IPS-NIHi7 (cell line): ENCODE data around the gene SULT1E1.
"Not testable (repeated sequence)": the region's sequence is repeated elsewhere in the genome, so short reads cannot be mapped to it uniquely, and the experiment has no call there.

Source experiments
- DNase-seq: peaks from one replicate; pipeline ENCODE4 v3.0.0; 2012; ENCODE audit warnings: mixed read lengths; ENCODE audit errors: extremely low spot score

Gene SULT1E1

GRCh38 chr4:69843932-69844331, 16.0 kb downstream of the SULT1E1 start:
- DNase-seq, result no peak

DNA sequence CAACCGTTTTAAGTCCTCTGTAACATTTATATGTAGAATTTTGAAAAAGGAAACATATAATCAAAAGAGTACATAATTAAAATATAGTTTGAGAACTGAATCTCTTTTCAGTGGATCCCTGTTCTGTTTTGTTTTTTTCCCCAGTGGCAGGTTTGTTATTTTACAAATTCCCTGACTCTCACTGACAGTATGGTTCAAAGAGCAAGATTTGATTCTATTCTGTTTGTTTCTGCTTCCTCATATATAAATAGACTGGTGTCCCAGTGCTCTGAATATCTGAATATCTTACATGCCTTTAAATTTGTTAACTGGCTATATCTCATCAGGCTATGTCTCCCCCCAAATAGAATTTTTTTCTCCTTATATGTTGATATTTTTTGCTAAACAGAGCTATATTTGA, 16.6 kb downstream of the SULT1E1 start:
- no peak for DNase-seq

DNA sequence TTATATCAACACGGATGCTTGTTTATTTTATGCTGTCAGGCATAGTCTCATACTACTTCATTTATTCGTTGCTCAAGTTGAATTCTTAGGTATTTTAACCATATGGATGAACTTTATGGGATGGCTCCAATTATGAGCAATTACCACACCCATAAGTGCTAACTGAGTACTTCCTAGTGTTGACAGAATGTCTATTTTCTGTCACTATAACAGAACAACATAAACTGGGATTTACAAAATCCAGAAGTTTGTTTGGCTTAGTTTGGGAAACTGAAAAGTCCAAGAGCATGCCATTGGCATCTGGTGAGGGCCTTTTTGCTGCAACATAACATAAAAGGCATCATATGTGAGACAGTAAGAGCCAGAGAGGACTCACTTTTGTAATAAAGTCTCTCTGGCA, 21.0 kb downstream of the SULT1E1 start:
- no peak for DNase-seq

DNA sequence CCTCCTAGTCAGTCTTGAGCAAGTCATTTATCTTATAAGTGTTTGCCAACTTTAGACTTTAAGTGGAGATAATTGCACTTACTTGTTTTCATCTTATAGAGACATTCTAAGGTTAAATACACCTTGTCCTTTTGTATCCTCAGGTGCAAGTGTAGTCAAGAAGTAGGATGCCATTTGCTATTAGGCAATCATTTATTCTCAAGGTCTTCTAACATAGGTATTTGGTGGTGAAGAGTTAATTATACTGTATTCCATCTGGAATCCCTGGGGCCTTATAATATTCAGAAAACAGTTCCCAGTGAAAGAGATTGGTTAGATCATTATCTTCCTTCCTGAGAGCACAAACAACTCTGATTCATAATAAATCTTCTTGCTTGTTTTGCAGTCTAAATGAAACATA, 23.7 kb downstream of the SULT1E1 start:
- no peak for DNase-seq

- no peak for DNase-seq
These were observed 24.2 kb downstream of the SULT1E1 start for GRCh38 chr4:69835766-69836165.

DNA sequence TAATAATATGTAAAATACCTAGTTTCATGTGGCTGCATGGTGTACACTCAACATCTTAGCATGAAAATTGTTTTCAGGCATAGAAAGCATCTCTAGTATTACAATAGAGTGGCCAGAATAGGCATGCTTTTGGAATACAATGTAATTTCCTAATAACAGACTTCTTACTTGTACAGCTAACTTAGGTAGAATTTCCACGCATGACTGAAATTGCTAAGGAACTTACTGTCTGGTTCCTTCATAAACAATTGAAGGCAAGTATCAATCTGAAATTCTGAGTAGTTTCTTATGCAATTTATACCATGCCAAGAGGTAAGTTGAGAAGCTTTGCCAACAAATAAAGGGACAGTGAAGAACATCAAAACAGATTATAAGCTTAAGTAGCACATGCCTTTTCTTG, 26.7 kb downstream of the SULT1E1 start:
- no peak for DNase-seq

DNA sequence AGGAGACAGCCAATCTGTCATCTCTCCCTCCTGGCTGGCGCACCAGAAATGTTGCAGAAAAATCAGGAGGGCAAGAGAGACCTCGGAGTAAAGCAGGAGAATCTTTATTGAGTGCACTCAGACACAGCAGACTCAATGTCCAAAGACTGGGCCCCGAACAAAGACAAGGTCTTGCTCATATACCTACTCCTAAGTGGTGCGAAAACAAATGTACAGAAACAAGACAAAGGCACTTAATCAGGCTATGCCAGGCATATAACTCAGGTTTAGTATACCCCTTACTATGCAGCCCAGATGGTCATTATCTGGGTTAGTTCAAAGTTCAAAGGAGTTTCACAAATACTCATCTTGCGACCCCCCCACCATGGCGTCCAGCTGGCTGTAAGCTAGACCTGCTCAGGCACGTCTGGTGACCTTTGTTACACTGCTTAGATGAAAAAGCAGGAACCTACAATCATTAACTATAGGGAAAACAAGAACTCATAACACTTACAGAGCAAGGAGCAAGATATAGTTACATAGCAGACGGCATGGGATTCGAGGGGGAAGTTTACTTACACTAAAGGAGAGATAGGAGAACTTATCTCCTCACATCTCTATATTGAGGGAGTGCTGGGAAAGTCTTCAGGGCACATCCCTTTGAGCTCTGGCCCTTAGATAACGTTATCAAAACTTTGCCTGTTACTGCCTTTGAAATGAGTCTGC, 27.5 kb downstream of the SULT1E1 start:
- DNase-seq, result peak; percentile 9

- peak; percentile 13 for DNase-seq
These were observed 28.2 kb downstream of the SULT1E1 start for GRCh38 chr4:69831646-69832325.

DNA sequence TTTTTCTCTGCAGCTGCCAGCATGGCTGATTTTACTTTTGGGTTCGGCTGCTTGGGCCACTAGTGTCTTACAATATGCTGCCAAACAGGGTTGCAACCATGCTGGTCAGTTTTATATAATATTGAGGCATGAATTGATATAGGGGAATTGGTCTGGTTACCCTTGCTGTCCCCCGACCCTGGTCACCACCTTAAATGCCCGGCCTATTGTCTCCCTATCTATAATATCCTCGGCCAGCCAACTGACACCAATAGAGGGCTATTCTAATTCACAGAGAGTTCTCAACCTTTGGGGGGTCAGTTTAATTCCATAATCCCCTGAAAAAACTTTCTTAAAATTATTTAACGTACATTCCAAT, 28.7 kb downstream of the SULT1E1 start:
- no peak for DNase-seq

GRCh38 chr4:69830560-69831269, 29.2 kb downstream of the SULT1E1 start:
- DNase-seq, result peak; percentile 23

GRCh38 chr4:69830192-69830559, 29.8 kb downstream of the SULT1E1 start:
- no peak for DNase-seq

DNA sequence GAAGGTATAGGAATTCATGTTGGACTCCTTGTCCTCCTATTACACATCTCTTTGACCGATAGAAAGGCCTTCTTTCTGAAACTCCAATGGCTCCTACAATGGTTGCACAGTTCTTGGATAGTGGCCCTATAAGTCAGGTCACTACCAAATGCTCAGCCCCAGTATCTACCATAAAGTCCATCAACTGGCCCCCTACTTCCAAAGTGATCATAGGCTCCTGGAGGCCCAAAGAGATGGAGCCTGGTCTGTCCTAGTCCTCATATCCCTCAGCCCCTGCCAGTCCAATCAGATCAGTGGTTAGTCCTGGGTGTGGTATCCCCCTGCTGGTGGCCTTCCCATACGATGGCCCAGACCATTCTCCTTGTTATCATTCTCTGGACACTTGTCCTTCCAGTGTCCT, 30.3 kb downstream of the SULT1E1 start:
- no peak for DNase-seq

GRCh38 chr4:69828828-69829227, 31.1 kb downstream of the SULT1E1 start:
- no peak for DNase-seq

DNA sequence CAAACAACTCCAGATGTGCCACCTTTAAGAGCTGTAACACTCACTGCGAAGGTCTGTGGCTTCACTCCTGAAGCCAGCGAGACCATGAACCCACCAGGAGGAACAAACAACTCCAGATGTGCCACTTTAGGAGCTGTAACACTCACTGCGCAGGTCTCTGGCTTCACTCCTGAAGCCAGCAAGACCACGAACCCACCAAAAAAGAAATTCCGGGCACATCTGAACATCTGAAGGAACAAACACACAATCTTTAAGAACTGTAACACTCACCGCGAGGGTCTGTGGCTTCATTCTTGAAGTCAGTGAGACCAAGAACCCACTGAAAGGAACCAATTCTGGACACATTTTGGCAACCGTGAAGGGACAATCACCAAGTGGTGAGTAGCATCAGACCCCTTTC, 34.9 kb downstream of the SULT1E1 start:
- not testable (repeated sequence) for DNase-seq

DNA sequence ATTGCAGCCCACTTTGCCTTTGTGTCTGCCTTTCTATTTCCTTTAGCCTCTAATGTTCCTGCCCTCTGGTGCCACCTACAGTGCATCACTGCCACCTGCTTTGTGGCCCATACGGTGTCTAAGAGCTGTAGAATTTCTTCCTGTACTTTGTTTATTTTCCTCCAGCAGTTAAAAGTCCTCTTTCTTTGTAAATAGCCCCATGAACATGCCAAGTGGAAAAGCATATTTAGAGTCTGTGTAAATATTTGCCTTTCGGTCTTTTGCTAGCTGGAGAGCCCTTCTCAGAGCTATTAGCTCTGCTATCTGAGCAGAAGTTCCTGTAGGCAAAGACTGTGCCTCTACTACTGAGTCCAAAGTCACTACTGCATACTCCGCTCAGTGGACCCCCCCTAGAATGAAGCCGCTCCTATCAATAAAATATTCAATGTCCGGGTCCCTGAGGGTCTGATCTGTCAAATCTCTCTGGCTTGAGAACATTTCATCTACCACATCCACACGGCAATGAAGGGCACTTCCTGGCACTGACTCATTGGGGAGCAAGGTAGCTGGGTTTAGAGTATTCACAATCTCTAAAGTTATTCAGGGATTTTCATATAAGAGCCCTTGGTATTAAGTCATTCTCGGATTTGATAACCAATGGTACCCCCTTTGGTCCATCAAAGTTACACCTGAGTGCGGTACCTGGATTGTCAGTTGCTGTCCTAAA, 36.3 kb downstream of the SULT1E1 start:
- peak; percentile 43 for DNase-seq

DNA sequence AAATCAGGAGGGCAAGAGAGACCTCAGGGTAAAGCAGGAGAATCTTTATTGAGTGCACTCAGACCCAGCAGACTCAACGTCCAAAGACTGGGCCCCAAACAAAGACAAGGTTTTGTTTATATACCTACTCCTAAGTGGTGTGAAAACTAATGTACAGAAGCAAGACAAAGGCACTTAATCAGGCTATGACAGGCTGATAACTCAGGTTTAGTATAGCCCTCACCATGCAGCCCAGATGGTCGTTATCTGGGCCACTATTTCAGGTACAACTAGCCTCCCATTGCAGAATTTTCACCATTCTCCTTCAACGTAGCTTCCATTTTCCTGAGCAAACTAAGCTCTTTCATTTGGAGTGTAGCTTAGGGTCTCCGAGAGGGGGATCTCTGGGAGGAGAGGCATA, 36.9 kb downstream of the SULT1E1 start:
- DNase-seq, result no peak

- no peak for DNase-seq
These were observed 37.7 kb downstream of the SULT1E1 start for GRCh38 chr4:69822198-69822597.

GRCh38 chr4:69818060-69818639, 41.8 kb downstream of the SULT1E1 start:
- no peak for DNase-seq

GRCh38 chr4:69816236-69816635, 43.7 kb downstream of the SULT1E1 start:
- no peak for DNase-seq

DNA sequence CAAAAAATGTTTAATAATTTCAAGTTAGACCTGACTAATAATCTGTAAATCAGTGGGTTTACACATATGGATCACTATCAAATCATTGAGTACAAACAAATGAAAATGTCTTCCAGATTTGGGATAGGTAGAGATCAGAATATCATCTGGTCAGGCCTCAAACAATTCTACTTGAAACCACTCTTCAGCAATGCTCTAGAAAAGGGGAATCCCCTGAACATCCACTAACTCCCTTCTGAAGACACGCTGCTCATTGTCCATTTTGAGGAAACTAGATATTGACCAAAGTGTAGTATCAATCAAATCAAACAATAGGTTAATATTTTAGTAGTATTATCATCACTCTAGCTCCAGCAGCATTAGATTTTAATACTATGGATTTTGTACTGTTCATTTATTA, 46.3 kb downstream of the SULT1E1 start:
- no peak for DNase-seq

DNA sequence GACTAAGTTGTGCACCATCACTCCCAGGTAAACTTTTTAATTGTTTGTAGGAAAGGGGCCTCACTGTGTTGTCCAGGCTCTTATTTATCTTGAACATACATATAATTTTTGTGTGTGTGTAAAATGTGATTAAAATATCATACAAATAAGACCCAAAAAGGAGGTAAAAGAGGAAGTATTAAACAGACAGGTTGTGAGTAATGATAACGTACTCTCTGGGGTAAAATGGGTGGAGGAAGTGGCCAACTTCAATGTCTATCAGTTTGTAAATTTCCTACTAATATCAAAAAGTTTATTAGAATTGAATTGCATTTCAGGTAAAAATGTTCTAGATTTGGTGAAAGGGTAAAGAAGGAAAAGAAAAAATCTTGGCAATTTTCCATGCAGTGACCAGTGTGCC, 48.8 kb downstream of the SULT1E1 start:
- DNase-seq, result no peak

GRCh38 chr4:69800599-69800998, 59.3 kb downstream of the SULT1E1 start:
- no peak for DNase-seq
